Lower lobe of right lung (tissue), 2 donors: Measurements from ENCODE around the gene ZNF681. TPM values are rescaled to one million over a fixed set of nuclear protein-coding genes. Genes with fewer than 3 reads are reported as not detected.
A peak's percentile ranks its signal among the peaks of the same experiment; 100 is the strongest.

Source experiments
- ATAC-seq, 2 donors: fragments of 200-7000 bp; cut with Tn5 transposase; one replicate each; pipeline ENCODE4 v1.9.1; 2020 to 2022; ENCODE audit warnings: mild to moderate bottlenecking in 2 of 2, moderate library complexity in 2 of 2
- DNase-seq: peaks from one replicate; pipeline ENCODE4 v3.0.0-alpha.2; 2020
- H3K27ac ChIP-seq: fragments of 200-600 bp; one replicate; pipeline ENCODE4 v1.8.0; 2022
- H3K27me3 ChIP-seq: fragments of 200-600 bp; one replicate; pipeline ENCODE4 v1.8.0; 2022; ENCODE audit warnings: low read depth
- H3K36me3 ChIP-seq: fragments of 200-600 bp; one replicate; pipeline ENCODE4 v1.8.0; 2022; ENCODE audit warnings: mild to moderate bottlenecking
- H3K4me1 ChIP-seq: fragments of 200-600 bp; one replicate; pipeline ENCODE4 v1.8.0; 2022
- H3K4me3 ChIP-seq: fragments of 200-600 bp; one replicate; pipeline ENCODE4 v1.8.0; 2022; ENCODE audit warnings: mild to moderate bottlenecking
- H3K9me3 ChIP-seq: fragments of 200-600 bp; one replicate; pipeline ENCODE4 v1.8.0; 2022
- CTCF ChIP-seq: fragments of 200-600 bp; IDR thresholded peaks from one replicate; pipeline ENCODE4 v1.8.0; 2022; ENCODE audit warnings: antibody characterized with exemption, mild to moderate bottlenecking
- intact Hi-C: fragments of 100-400 bp; cut with DNase I; formaldehyde crosslinking; loops from one replicate; pipeline ENCODE4 v1.11.0; 2022
- long read RNA-seq: library from polyadenylated mRNA; unstranded; transcript quantifications from one replicate; pipeline ENCODE4 v2.0.0, GENCODE V29; 2021
- total RNA-seq: library from RNA; stranded (reverse); fragmentation: NEBNext Ultra II Directional; extraction: Animal tissue kit (Norgen Biotek cat#: 25700); gene quantifications from one replicate; pipeline ENCODE4 v1.2.1, GENCODE V29; 2021
- donor health status: DM: no; HTN: yes; CAD: no; lungs with severe emphysema.

ZNF681 gene
- 1.7 TPM for total RNA-seq
- long read RNA-seq, partial matches to known transcripts = 0 of 1 reads
- long read RNA-seq, other reads (novel, unspliced or antisense) = 1 of 1 reads

DNA sequence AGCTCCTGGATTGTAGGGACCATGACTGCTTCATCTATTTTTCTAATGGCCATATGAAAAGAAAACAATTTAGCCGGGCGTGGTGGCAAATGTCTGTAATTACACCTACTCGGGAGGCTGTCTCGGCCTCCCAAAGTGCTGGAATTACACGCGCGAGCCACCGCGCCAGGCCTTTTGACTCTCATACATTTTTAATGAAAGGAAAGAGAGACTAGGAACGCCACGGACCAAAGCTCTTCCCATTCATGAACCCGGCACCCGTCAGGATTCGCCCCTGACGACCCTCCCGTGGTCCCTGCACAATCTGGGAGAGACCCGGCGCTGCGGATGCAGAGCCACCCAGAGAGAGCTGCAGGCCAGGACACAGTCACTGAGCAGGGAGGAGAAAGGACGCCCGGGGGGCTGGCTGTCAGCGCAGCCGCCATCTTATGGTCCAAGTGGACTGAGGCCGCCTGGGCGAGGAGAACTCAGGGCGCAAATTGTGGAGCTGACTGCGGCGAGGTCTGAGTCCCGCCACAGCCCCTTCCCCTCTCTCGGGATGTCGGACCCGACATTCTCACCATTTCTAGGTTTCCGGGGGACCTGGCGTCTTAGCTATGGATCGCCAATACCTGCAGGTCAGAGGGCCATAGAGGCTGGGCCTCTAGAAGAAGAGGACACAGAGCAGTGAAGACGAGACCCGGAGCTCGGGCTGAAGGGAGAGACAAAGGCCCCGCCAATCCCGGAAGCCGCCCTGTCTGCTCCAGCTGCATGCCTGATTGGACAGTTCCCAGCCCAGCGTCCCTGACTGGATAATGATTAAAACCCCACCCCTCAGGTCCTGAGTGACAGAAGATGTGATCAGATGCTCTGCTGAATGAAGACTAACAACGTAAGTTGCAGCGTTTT is at the start of gene ZNF681:
Gene ZNF681 (minus strand): TSS at position 705 of the 888 bp plus-strand sequence. CDS start 142 bp downstream, at position 563.
- no peaks in the 10 kb centered on the region for H3K27me3 ChIP-seq
- intact Hi-C loops = no loop called here
- H3K36me3 ChIP-seq = no peaks in the 10 kb centered on the region
- H3K27ac ChIP-seq = peak within 1 kb of the TSS; percentile 78
- H3K4me3 ChIP-seq = peak within 1 kb of the TSS; percentile 74
- ATAC-seq = peak; percentile 90 to 92
- no peaks in the 10 kb centered on the region for H3K9me3 ChIP-seq
- no peak for TF ChIP-seq CTCF
- H3K4me1 ChIP-seq = peaks cover 11% of the 10 kb centered on the region
- DNase-seq = peak; percentile 90

GRCh38 chr19:23804676-23805075 is 46.0 kb upstream of the ZNF681 start:
- no peaks in the 10 kb centered on the region for H3K36me3 ChIP-seq
- no peak for TF ChIP-seq CTCF
- H3K27ac ChIP-seq = no peak overlapping the region

GRCh38 chr19:23802290-23802689 is 43.6 kb upstream of the ZNF681 start:
- no peak for TF ChIP-seq CTCF
- H3K9me3 ChIP-seq = no peaks in the 10 kb centered on the region
- no peak overlapping the region for H3K27ac ChIP-seq
- H3K36me3 ChIP-seq = no peaks in the 10 kb centered on the region
- H3K4me3 ChIP-seq = no peak overlapping the region
- ATAC-seq = no peak
- no peaks in the 10 kb centered on the region for H3K4me1 ChIP-seq
- no peak for DNase-seq
- intact Hi-C loops = no loop called here
- no peaks in the 10 kb centered on the region for H3K27me3 ChIP-seq

More at GRCh38 chr19:23804676-23805075, 46.0 kb upstream of the ZNF681 start:
- intact Hi-C loops = no loop called here
- no peaks in the 10 kb centered on the region for H3K27me3 ChIP-seq
- H3K4me1 ChIP-seq = no peaks in the 10 kb centered on the region
- ATAC-seq = no peak
- no peaks in the 10 kb centered on the region for H3K9me3 ChIP-seq
- DNase-seq = no peak
- H3K4me3 ChIP-seq = no peak overlapping the region

GRCh38 chr19:23801803-23802202 is 43.1 kb upstream of the ZNF681 start:
- H3K27ac ChIP-seq = no peak overlapping the region
- H3K27me3 ChIP-seq = no peaks in the 10 kb centered on the region
- no peak for ATAC-seq
- H3K36me3 ChIP-seq = no peaks in the 10 kb centered on the region
- no peaks in the 10 kb centered on the region for H3K4me1 ChIP-seq
- H3K4me3 ChIP-seq = no peak overlapping the region
- no peak for DNase-seq
- H3K9me3 ChIP-seq = no peaks in the 10 kb centered on the region
- TF ChIP-seq CTCF = no peak
- intact Hi-C loops = no loop called here

GRCh38 chr19:23800868-23801267 is 42.2 kb upstream of the ZNF681 start:
- intact Hi-C loops = no loop called here
- TF ChIP-seq CTCF = no peak
- Histone ChIP-seq H3K9me3 (peaks cover 6% of the 10 kb centered on the region), H3K36me3 (no peaks in the 10 kb centered on the region), H3K27ac (no peak overlapping the region), H3K4me3 (no peak overlapping the region), H3K27me3 (no peaks in the 10 kb centered on the region), H3K4me1 (no peaks in the 10 kb centered on the region)
- no peak for ATAC-seq
- no peak for DNase-seq
